A204.1 (cell line): ENCODE results near the gene DRAM1.

Source experiments
- FAIRE-seq: peaks from 2 replicates; lab custom pipeline; 2012; peaks lifted over from hg19 to GRCh38; lab: Jason Lieb, UNC

DRAM1 gene

DNA sequence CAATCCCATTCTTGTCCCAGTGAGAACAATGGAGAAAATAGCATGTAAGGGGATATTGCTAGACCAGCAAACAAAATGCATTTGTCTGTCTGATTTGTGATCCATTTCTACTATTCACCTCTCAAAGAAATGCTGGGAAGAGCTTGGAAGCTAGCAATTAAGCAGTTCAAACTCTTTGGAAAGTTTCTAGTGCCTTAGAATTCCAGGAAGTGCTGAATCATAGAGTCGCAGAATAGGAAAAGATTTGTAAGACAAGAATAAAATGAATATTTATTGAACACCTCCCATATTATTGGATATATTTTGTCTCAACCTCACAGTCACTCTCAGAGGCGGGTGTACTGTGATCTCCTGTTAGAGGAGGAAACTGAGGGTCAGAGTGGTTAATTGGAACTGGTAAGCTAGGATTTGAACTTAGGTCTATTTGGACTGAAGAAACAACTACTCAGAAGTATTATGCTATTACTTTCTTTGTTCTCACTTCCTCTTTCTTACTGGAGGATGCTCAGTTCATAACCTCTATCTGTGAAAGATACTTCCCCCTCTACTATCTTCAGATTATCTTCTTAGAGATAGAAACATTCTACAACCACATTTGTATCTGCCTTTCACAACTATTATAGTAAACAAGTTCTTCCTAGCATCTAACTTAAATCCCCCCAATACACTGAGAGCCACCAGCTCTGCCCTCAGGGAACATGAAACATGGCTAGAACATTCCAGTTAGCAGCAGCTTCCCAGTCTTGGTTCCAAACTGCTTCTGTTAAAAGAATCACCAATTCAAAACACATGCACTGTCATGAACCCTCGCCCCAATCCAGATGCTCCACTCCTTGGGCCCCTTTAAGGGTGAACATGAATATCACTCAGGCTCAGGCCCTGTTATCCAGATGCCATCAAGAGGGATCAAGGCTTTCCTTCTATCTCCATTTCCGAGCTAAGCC, 64.2 kb downstream of the DRAM1 start:
- FAIRE-seq, result no peak

DNA sequence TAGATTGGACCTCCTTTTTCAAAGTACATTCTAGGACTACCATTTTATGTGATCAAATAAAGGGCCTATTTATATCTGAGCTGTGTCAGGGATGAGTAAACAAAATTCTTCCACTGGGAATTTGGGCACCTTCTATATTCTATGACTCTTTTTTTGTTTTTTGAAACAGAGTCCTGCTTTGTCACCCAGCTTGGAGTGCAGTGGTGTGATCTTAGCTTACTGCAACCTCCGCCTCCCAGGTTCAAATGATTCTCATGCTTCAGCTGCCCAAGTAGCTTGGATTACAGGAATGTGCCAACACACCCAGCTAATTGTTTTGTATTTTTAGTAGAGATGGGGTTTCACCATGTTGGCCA, 64.8 kb downstream of the DRAM1 start:
- FAIRE-seq, result no peak

- FAIRE-seq, result no peak
Measured at GRCh38 chr12:101945369-101946232, 68.2 kb downstream of the DRAM1 start.

GRCh38 chr12:101946233-101946611, 68.8 kb downstream of the DRAM1 start:
- no peak for FAIRE-seq

GRCh38 chr12:101947316-101947715, 69.9 kb downstream of the DRAM1 start:
- FAIRE-seq, result no peak

GRCh38 chr12:101948365-101948764, 71.0 kb downstream of the DRAM1 start:
- FAIRE-seq, result no peak

DNA sequence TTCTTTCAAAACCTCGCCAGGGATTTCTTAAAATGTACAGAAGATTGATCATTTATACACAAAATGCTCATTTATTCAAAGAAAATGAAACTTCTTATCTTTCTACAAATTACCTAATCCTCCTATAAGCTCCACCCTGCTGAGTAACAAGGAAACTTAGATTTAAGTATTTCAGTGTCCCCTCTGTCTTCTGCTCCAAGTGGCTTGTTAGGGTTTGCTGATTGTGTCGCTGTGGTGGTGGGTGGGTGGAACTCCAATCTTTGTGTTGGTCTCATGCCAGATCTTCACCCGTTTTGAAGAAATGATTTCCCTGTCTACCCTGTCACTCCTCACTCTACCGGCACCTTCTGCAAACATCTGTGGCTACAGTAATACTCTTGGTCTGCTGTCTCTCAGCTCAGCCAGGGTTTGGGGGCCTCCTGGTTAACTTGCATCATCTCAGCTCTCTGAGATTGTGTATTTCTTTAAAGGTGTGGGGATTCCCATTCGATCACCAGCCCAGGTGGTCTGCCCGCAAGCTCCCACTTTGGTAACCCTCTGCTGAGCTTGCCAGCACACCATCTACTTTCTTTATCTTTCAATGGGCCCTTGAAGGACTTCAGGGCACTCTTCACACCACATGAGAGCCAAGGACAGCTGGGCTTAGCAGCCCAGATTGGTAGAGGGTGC, 73.8 kb downstream of the DRAM1 start:
- no peak for FAIRE-seq

DNA sequence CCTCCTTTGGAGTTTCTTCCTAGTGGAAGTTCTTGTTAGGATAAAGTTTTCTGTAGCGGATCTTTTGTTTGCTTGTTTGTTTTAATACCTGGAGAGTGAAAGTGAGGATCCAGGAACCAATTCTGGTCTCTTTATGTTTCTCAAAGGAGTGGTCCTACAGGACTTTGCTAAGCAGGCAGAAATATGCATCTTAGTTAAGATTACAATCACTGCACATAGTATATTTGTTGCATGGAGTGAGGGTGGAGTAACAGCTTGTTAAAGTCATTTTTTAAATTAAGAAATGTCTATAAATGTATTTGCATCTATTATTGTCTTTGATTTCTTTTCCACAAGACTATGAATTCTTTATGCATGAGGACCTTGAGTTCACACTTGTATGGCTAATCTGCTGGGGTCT, 76.7 kb downstream of the DRAM1 start:
- FAIRE-seq, result no peak

DNA sequence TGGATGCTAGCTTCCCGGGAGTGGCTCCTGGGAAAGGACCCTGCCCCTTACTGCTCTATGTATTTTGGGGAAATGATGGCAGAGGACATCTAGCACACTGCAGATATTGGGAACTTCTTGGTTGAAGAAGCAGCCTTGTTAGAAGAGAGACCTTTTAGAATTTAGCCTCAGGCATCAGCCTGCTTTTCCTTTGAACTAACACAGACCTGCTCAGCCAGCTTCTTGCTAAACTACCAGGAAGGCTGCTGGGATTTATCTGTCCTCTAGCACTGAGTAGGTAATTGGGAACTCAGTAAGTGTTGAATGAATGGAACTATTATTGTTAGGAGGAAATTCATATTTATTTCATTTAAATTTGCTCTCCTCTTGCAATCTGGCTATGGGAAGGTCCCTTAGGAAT, 77.3 kb downstream of the DRAM1 start:
- FAIRE-seq, result no peak

- no peak for FAIRE-seq
Measured at GRCh38 chr12:101957252-101957959, 80.0 kb downstream of the DRAM1 start.

DNA sequence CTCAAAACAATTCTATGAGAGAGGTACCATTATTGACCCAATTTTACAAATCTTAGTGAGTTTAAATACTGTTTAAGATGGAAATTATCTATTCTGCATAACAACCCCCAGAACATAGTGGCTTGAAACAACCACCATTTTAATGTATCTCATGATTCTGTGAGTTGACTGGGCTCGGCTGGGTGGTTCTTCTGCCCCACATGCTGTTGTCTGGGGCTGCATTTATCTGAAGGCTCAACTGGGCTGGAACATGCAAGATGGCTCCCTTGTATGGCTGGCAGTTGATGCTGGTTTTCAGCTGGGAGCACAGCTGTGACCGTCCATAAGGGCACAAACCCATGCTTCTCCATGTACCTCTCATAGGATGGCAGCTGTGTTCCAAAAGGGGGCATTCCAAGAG, 82.2 kb downstream of the DRAM1 start:
- no peak for FAIRE-seq

DNA sequence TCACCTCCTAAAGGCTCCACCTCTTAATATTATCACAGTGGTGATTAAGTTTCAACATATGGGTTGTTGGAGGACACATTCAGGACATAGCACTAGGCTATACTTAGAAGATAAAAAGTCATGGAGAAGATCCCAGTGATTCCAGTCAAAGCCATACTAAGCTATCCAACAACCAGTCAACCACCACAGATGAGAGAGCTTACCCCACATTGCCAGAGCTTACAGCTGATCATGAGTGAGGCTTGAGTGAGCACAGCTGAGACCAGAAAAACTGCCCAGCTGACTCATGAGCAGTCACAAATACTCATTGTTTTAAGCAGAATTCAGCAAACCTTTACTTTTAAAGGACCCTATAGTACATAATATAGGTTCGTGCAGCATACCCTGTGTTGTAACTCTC, 85.1 kb downstream of the DRAM1 start:
- no peak for FAIRE-seq

GRCh38 chr12:101963697-101964096, 86.3 kb downstream of the DRAM1 start:
- no peak for FAIRE-seq

- no peak for FAIRE-seq
Measured at GRCh38 chr12:101966496-101966895, 89.1 kb downstream of the DRAM1 start.

DNA sequence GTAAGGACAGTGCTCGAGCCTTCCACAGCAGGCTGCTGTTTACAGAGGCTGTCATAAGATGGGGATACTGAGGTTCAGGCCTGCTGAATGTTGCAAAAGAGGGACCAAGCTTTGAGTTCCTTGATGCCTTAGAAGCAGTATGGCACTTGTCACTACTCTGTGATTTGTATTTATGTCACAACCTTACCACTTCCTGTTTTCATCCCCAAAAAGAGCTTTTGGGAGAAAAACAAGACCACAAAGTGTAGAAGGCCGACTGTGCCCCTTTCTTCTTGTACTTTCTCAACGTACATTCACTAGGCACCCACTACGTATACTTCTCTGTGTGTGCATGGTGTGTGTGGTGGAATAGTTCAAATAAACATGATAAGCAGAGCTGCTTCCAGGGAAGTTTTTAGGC, 90.1 kb downstream of the DRAM1 start:
- no peak for FAIRE-seq

DNA sequence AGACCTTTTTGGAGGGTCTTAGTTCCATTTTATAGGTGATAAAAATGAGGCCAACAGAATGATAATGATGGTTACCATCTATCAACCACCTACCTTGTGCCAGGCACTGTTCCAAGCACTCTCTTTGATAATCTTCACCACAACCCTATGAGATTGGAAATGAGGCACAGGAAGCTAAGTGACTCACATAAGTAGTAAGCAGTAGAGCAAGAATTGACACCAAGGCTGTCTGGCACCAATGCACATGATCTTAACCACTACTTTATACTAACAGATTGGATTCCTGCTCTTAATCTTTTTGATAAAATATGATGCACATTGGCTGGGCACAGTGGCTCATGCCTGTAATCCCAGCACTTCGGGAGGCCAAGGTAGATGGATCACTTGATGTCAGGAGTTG, 91.4 kb downstream of the DRAM1 start:
- no peak for FAIRE-seq
